HG02610 (cell line): ENCODE measurements around the gene PFKP.

Experiments
- ATAC-seq: cut with Tn5 transposase; IDR thresholded peaks from one replicate; pipeline ENCODE4 v1.9.1; 2021; ENCODE audit warnings: mild to moderate bottlenecking, moderate library complexity; ENCODE audit not compliant: unreplicated experiment

Gene PFKP

GRCh38 chr10:3129581-3130340, 62.4 kb downstream of the PFKP start:
- no peak for ATAC-seq

- ATAC-seq, result no peak
These were observed 63.8 kb downstream of the PFKP start for GRCh38 chr10:3131098-3131497.

- ATAC-seq, result no peak
These were observed 65.0 kb downstream of the PFKP start for GRCh38 chr10:3132036-3133025.

GRCh38 chr10:3133948-3134347, 66.6 kb downstream of the PFKP start:
- ATAC-seq, result no peak

- no peak for ATAC-seq
These were observed 67.7 kb downstream of the PFKP start for GRCh38 chr10:3135006-3135405.

GRCh38 chr10:3136336-3136735, 69.0 kb downstream of the PFKP start:
- no peak for ATAC-seq

GRCh38 chr10:3136763-3137611, 69.6 kb downstream of the PFKP start:
- no peak for ATAC-seq

GRCh38 chr10:3137958-3138726, 70.8 kb downstream of the PFKP start:
- no peak for ATAC-seq

- no peak for ATAC-seq
These were observed 72.0 kb downstream of the PFKP start for GRCh38 chr10:3139216-3139910.

GRCh38 chr10:3140280-3140679, 72.9 kb downstream of the PFKP start:
- ATAC-seq, result no peak

- no peak for ATAC-seq
These were observed 74.1 kb downstream of the PFKP start for GRCh38 chr10:3141351-3142005.

GRCh38 chr10:3142146-3142875, 75.0 kb downstream of the PFKP start:
- ATAC-seq, result no peak

- no peak for ATAC-seq
These were observed 76.0 kb downstream of the PFKP start for GRCh38 chr10:3143366-3143765.

- no peak for ATAC-seq
These were observed 76.6 kb downstream of the PFKP start for GRCh38 chr10:3143791-3144434.

- no peak for ATAC-seq
These were observed 78.0 kb downstream of the PFKP start for GRCh38 chr10:3145366-3145765.

GRCh38 chr10:3146289-3146688, 78.9 kb downstream of the PFKP start:
- no peak for ATAC-seq

- no peak for ATAC-seq
These were observed 79.9 kb downstream of the PFKP start for GRCh38 chr10:3147117-3147820.
